ENCODE results near the gene HMGN1.

The HMGN1 gene, protein sequence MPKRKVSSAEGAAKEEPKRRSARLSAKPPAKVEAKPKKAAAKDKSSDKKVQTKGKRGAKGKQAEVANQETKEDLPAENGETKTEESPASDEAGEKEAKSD

DNA sequence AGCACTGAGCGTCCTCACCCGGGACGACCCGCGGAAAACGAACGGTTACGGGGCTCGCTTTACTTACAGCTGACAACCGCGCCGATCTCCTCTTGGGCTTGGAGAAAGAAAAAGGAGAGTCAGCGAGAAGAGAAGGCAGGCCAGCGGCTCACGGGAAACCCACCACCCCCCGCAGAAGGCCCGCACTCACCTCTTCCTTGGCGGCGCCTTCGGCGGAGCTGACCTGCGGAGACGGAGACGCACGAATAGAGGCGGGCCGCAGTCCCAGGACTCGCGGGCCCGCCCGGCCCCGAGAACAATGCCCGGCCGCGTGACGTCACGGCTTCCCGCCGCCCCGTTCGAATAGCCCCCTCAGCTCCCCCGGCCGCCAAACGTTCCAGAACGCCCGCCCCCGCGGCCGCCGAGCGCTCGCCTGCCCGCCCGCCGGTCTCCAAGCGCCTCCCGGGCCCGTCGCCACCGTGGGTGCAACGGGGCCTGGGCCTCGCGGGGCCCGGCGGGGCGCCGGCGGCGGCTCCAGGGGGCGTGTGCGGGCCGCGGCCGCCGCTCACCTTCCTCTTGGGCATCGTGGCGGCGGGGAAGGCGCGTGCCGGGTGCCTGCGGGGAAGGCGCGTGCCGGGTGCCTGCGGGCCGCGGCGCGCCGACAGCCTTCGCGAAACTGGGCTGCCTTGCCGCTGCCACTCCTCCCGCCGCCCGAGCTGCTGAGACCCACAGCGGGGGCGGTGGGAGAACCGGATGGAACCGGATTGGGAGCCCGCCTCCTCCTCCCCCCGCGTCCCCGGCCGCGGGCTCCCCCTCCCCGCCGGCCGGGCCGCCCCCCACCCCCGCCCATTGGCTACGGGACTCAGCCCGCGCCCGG, at the start of gene HMGN1:
TSS of gene HMGN1 (minus strand) at position 734 of the 856 bp plus-strand sequence. CDS start at position 563, 171 bp downstream.
- peak within 1 kb of the TSS; percentile 95 to 98 for H3K27ac ChIP-seq (ENCODE audit: low read depth in 2 of 2, low read length in 2 of 2)
- no peaks in the 10 kb centered on the region for H3K9me3 ChIP-seq (ENCODE audit: control insufficient read depth in 2 of 2, low read length in 2 of 2)
- H3K27me3 ChIP-seq (ENCODE audit: control insufficient read depth in 2 of 2, insufficient read depth in 2 of 2, low read length in 2 of 2) = no peaks in the 10 kb centered on the region
- peak within 1 kb of the TSS; percentile 81 to 94 for H3K4me3 ChIP-seq (ENCODE audit: low read length in 2 of 2)
- peaks cover 10 to 18% of the 10 kb centered on the region in 2 donors for H3K36me3 ChIP-seq (ENCODE audit: control insufficient read depth in 2 of 2, insufficient read depth in 2 of 2, low read length in 2 of 2)
- H3K4me1 ChIP-seq (ENCODE audit: control insufficient read depth in 2 of 2, insufficient read depth in 2 of 2, low read length in 2 of 2) = peaks cover 6 to 8% of the 10 kb centered on the region in 2 donors
- H3K9ac ChIP-seq (ENCODE audit: low read depth in 1 of 2, low read length in 2 of 2) = peak within 1 kb of the TSS; percentile 91 to 95

- Histone ChIP-seq H3K27ac (ENCODE audit: low read depth in 2 of 2, low read length in 2 of 2) (no peak overlapping the region), H3K4me1 (ENCODE audit: control insufficient read depth in 2 of 2, insufficient read depth in 2 of 2, low read length in 2 of 2) (no peaks in the 10 kb centered on the region), H3K36me3 (ENCODE audit: control insufficient read depth in 2 of 2, insufficient read depth in 2 of 2, low read length in 2 of 2) (peaks cover 22 to 23% of the 10 kb centered on the region in 2 donors), H3K4me3 (ENCODE audit: low read length in 2 of 2) (no peak overlapping the region), H3K27me3 (ENCODE audit: control insufficient read depth in 2 of 2, insufficient read depth in 2 of 2, low read length in 2 of 2) (no peaks in the 10 kb centered on the region), H3K9me3 (ENCODE audit: control insufficient read depth in 2 of 2, low read length in 2 of 2) (no peaks in the 10 kb centered on the region), H3K9ac (ENCODE audit: low read depth in 1 of 2, low read length in 2 of 2) (no peak overlapping the region)
These were observed 48.9 kb upstream of the HMGN1 start for GRCh38 chr21:39397646-39398385.

DNA sequence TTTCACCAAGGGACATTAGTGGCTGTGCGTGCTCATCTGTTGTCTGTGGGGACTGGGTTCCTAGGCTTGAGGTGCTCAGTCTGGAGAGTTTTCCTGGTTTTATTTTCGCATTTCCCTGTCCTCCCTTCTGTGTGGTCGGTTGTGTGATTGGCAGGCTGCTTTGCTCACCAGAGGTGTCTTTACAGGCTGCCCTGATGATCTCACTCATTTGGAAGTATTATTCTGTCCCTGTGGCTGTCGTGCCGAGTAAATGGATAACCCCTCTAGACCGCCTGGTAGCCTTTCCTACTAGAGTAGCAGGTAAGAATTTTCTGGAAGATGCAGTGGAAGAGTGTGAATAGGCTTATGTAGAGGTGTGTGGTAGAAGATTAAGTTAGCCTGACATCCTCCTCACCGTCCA, 44.1 kb upstream of the HMGN1 start:
- Histone ChIP-seq H3K9ac (ENCODE audit: low read depth in 1 of 2, low read length in 2 of 2) (no peak overlapping the region), H3K27me3 (ENCODE audit: control insufficient read depth in 2 of 2, insufficient read depth in 2 of 2, low read length in 2 of 2) (no peaks in the 10 kb centered on the region), H3K27ac (ENCODE audit: low read depth in 2 of 2, low read length in 2 of 2) (no peak overlapping the region), H3K36me3 (ENCODE audit: control insufficient read depth in 2 of 2, insufficient read depth in 2 of 2, low read length in 2 of 2) (peaks cover 31 to 33% of the 10 kb centered on the region in 2 donors), H3K9me3 (ENCODE audit: control insufficient read depth in 2 of 2, low read length in 2 of 2) (no peaks in the 10 kb centered on the region), H3K4me1 (ENCODE audit: control insufficient read depth in 2 of 2, insufficient read depth in 2 of 2, low read length in 2 of 2) (peaks cover 5 to 7% of the 10 kb centered on the region in 2 donors), H3K4me3 (ENCODE audit: low read length in 2 of 2) (no peak overlapping the region)

GRCh38 chr21:39390212-39390765, 41.4 kb upstream of the HMGN1 start:
- no peaks in the 10 kb centered on the region for H3K9me3 ChIP-seq (ENCODE audit: control insufficient read depth in 2 of 2, low read length in 2 of 2)
- no peaks in the 10 kb centered on the region for H3K27me3 ChIP-seq (ENCODE audit: control insufficient read depth in 2 of 2, insufficient read depth in 2 of 2, low read length in 2 of 2)
- no peak overlapping the region for H3K4me3 ChIP-seq (ENCODE audit: low read length in 2 of 2)
- H3K27ac ChIP-seq (ENCODE audit: low read depth in 2 of 2, low read length in 2 of 2) = no peak overlapping the region
- H3K9ac ChIP-seq (ENCODE audit: low read depth in 1 of 2, low read length in 2 of 2) = no peak overlapping the region
- H3K36me3 ChIP-seq (ENCODE audit: control insufficient read depth in 2 of 2, insufficient read depth in 2 of 2, low read length in 2 of 2) = peaks cover 25% of the 10 kb centered on the region in 2 donors
- peaks cover 13 to 15% of the 10 kb centered on the region in 2 donors for H3K4me1 ChIP-seq (ENCODE audit: control insufficient read depth in 2 of 2, insufficient read depth in 2 of 2, low read length in 2 of 2)

- Histone ChIP-seq H3K27ac (ENCODE audit: low read depth in 2 of 2, low read length in 2 of 2) (no peak overlapping the region), H3K4me1 (ENCODE audit: control insufficient read depth in 2 of 2, insufficient read depth in 2 of 2, low read length in 2 of 2) (peaks cover 16 to 17% of the 10 kb centered on the region in 2 donors), H3K27me3 (ENCODE audit: control insufficient read depth in 2 of 2, insufficient read depth in 2 of 2, low read length in 2 of 2) (no peaks in the 10 kb centered on the region), H3K9ac (ENCODE audit: low read depth in 1 of 2, low read length in 2 of 2) (no peak overlapping the region), H3K4me3 (ENCODE audit: low read length in 2 of 2) (peak overlapping the region; percentile 77 to 87), H3K9me3 (ENCODE audit: control insufficient read depth in 2 of 2, low read length in 2 of 2) (no peaks in the 10 kb centered on the region), H3K36me3 (ENCODE audit: control insufficient read depth in 2 of 2, insufficient read depth in 2 of 2, low read length in 2 of 2) (peaks cover 18 to 19% of the 10 kb centered on the region in 2 donors)
These were observed 39.9 kb upstream of the HMGN1 start for GRCh38 chr21:39388811-39389155.

DNA sequence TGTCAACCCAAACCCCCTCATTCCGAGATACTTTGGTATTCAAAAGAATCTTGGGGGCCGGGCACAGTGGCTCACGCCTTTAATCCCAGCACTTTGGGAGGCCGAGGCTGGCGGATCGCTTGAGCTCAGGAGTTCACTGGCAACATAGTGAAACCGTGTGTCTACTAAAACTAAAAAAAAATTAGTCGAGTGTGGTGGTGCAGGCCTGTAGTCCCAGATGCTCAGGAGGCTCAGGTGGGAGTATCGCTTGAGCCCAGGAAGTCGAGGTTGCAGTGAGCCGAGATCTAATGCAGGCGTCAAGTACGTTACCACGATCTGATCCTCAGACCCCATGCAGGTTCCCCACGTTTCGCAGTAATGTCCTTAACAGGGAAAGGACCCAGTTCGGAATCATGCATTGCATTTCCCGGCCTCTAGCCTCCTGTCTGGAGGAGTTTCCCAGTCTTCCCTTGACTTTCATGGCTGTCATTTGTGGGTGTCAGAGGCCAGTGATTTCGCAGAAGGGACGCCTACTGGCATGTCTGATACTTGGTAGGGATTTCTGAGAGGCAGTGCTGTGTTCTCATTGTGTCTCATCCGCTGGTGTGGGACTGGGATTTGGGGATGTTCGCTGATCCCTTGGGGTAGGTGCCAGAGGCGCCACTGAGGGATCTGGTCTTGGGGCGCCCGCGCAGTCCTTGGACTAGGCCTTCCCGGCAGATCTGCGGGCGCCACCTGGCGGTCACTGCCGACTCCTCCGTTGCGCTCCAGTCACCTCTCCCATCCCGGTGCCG, 39.3 kb upstream of the HMGN1 start:
- Histone ChIP-seq H3K4me3 (ENCODE audit: low read length in 2 of 2) (peak overlapping the region; percentile 77 to 87), H3K9ac (ENCODE audit: low read depth in 1 of 2, low read length in 2 of 2) (peak overlapping the region; percentile 61 to 65), H3K36me3 (ENCODE audit: control insufficient read depth in 2 of 2, insufficient read depth in 2 of 2, low read length in 2 of 2) (peaks cover 15 to 17% of the 10 kb centered on the region in 2 donors), H3K9me3 (ENCODE audit: control insufficient read depth in 2 of 2, low read length in 2 of 2) (no peaks in the 10 kb centered on the region), H3K4me1 (ENCODE audit: control insufficient read depth in 2 of 2, insufficient read depth in 2 of 2, low read length in 2 of 2) (peaks cover 16 to 17% of the 10 kb centered on the region in 2 donors), H3K27ac (ENCODE audit: low read depth in 2 of 2, low read length in 2 of 2) (peak overlapping the region; percentile 50 to 57), H3K27me3 (ENCODE audit: control insufficient read depth in 2 of 2, insufficient read depth in 2 of 2, low read length in 2 of 2) (no peaks in the 10 kb centered on the region)

DNA sequence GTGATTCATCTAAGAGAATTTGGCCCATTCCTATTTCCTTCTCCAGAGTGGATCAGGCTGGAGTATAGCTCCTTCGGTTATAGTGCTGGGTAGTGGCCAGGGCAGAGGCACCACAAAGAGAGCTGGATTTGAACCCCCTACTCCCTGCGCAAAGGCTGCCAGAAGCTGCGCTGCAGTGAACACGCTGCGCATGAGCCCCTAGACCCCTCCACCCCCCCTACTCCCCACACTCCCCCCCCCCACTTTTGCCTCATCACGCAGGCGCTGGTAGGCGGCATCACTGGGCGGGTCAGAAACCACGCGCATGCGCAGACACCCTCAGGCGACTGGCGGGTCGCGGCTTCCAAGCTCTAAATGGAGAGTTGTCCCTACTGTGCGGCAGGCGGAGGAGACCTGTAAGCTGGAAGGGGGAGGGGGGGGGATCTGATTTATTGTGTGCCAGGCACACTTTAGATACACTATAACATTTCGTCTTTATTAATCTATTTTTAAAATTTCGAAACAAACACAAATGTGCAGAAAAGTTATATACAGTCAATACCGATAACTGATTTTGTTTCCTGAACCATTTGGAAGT, 38.7 kb upstream of the HMGN1 start:
- Histone ChIP-seq H3K9ac (ENCODE audit: low read depth in 1 of 2, low read length in 2 of 2) (peak overlapping the region; percentile 61 to 65), H3K9me3 (ENCODE audit: control insufficient read depth in 2 of 2, low read length in 2 of 2) (no peaks in the 10 kb centered on the region), H3K36me3 (ENCODE audit: control insufficient read depth in 2 of 2, insufficient read depth in 2 of 2, low read length in 2 of 2) (peaks cover 10% of the 10 kb centered on the region in 2 donors), H3K4me3 (ENCODE audit: low read length in 2 of 2) (peak overlapping the region; percentile 77 to 87), H3K27me3 (ENCODE audit: control insufficient read depth in 2 of 2, insufficient read depth in 2 of 2, low read length in 2 of 2) (no peaks in the 10 kb centered on the region), H3K4me1 (ENCODE audit: control insufficient read depth in 2 of 2, insufficient read depth in 2 of 2, low read length in 2 of 2) (peaks cover 16 to 17% of the 10 kb centered on the region in 2 donors), H3K27ac (ENCODE audit: low read depth in 2 of 2, low read length in 2 of 2) (peak overlapping the region; percentile 57)

DNA sequence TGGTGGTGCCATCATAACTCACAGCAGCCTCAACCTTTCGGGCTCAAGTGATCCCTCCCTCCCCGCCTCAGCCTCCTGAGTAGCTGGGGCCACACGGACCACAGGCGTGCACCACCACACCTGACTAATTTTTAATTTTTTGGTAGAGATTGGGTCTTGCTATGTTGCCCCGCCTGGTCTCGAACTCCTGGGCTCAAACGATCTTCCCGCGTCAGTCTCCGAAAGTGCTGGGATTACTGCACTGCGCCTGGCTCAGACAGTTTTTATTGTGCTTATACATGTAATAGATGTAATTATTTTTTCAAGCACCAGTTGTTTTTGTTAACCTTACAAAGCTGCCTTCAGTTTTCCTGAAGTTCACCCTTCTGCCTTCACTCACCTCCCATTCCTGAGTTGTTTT, 38.0 kb upstream of the HMGN1 start:
- H3K27ac ChIP-seq (ENCODE audit: low read depth in 2 of 2, low read length in 2 of 2) = peak overlapping the region in 1 of 2 donors; percentile 57
- H3K9me3 ChIP-seq (ENCODE audit: control insufficient read depth in 2 of 2, low read length in 2 of 2) = no peaks in the 10 kb centered on the region
- peak overlapping the region in 1 of 2 donors; percentile 25 for H3K9ac ChIP-seq (ENCODE audit: low read depth in 1 of 2, low read length in 2 of 2)
- peaks cover 3% of the 10 kb centered on the region in 2 donors for H3K36me3 ChIP-seq (ENCODE audit: control insufficient read depth in 2 of 2, insufficient read depth in 2 of 2, low read length in 2 of 2)
- peaks cover 16 to 17% of the 10 kb centered on the region in 2 donors for H3K4me1 ChIP-seq (ENCODE audit: control insufficient read depth in 2 of 2, insufficient read depth in 2 of 2, low read length in 2 of 2)
- peak overlapping the region in 1 of 2 donors; percentile 87 for H3K4me3 ChIP-seq (ENCODE audit: low read length in 2 of 2)
- no peaks in the 10 kb centered on the region for H3K27me3 ChIP-seq (ENCODE audit: control insufficient read depth in 2 of 2, insufficient read depth in 2 of 2, low read length in 2 of 2)

DNA sequence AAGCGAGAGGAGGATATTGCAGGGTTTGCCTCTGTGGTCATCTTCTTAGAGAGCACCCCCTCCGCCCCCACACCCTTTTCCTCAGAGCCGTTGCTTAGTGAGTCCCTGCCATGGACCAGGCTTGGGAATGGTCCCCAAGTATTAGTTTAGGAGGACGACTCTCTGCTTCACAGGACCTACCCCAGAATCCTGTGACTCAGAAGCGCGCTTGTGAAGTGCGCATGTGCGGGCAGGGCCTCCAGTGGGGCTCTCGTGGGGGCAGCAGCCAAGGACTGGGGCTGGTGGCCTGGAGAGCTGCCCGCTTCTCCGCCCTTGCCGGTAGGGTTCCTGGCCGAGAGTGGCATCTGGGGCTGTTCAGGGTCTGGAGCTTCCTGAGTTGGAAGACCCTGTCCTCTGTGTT, 37.3 kb upstream of the HMGN1 start:
- Histone ChIP-seq H3K36me3 (ENCODE audit: control insufficient read depth in 2 of 2, insufficient read depth in 2 of 2, low read length in 2 of 2) (no peaks in the 10 kb centered on the region), H3K4me1 (ENCODE audit: control insufficient read depth in 2 of 2, insufficient read depth in 2 of 2, low read length in 2 of 2) (peaks cover 16 to 20% of the 10 kb centered on the region in 2 donors), H3K9ac (ENCODE audit: low read depth in 1 of 2, low read length in 2 of 2) (peak overlapping the region; percentile 14 to 39), H3K4me3 (ENCODE audit: low read length in 2 of 2) (peak overlapping the region; percentile 45 to 60), H3K27ac (ENCODE audit: low read depth in 2 of 2, low read length in 2 of 2) (peak overlapping the region; percentile 36 to 63), H3K9me3 (ENCODE audit: control insufficient read depth in 2 of 2, low read length in 2 of 2) (no peaks in the 10 kb centered on the region), H3K27me3 (ENCODE audit: control insufficient read depth in 2 of 2, insufficient read depth in 2 of 2, low read length in 2 of 2) (no peaks in the 10 kb centered on the region)
